NT2/D1 (cell line): Measurements from ENCODE around the gene PAK1IP1.
A peak's percentile ranks its signal among the peaks of the same experiment; 100 is the strongest.

Experiments
- DNase-seq: peaks from one replicate; pipeline ENCODE4 v3.0.0-alpha.2; 2011; ENCODE audit warnings: low read depth, low spot score
- H3K27me3 ChIP-seq: 2 replicates; pipeline ENCODE4 v1.6.0; 2011; ENCODE audit warnings: mild to moderate bottlenecking; ENCODE audit not compliant: insufficient read length, insufficient read depth
- H3K36me3 ChIP-seq: 2 replicates; pipeline ENCODE4 v1.6.1; 2011; ENCODE audit warnings: mild to moderate bottlenecking, low read length, mixed read lengths; ENCODE audit not compliant: insufficient read depth, insufficient read length
- H3K4me1 ChIP-seq: 2 replicates; pipeline ENCODE4 v1.5.1; 2011; ENCODE audit not compliant: insufficient read depth, insufficient read length
- H3K4me3 ChIP-seq: 2 replicates; pipeline ENCODE4 v1.5.1; 2011; ENCODE audit warnings: low read depth; ENCODE audit not compliant: insufficient read length
- H3K9ac ChIP-seq: 2 replicates; pipeline ENCODE4 v1.6.0; 2011; ENCODE audit warnings: low read depth; ENCODE audit not compliant: insufficient read length
- H3K9me3 ChIP-seq: 2 replicates; pipeline ENCODE4 v1.5.1; 2011; ENCODE audit warnings: mild to moderate bottlenecking, low read length; ENCODE audit not compliant: insufficient read depth
- SUZ12 ChIP-seq: IDR thresholded peaks from 2 replicates; pipeline ENCODE4 v1.6.1; 2011; ENCODE audit not compliant: insufficient read length, insufficient read depth; ENCODE audit errors: extremely low read depth
- YY1 ChIP-seq: IDR thresholded peaks from 2 replicates; pipeline ENCODE4 v1.6.1; 2011; ENCODE audit not compliant: insufficient read length, insufficient read depth
- ZNF274 ChIP-seq: IDR thresholded peaks from 2 replicates; pipeline ENCODE4 v1.6.1; 2011; ENCODE audit warnings: mild to moderate bottlenecking, low read depth, low read length

Gene PAK1IP1

GRCh38 chr6:10721850-10722569 lies 27.2 kb downstream of the PAK1IP1 start:
- Histone ChIP-seq H3K4me1 (no peaks in the 10 kb centered on the region), H3K4me3 (peak overlapping the region; percentile 70), H3K9me3 (peaks cover 28% of the 10 kb centered on the region), H3K36me3 (peaks cover 24% of the 10 kb centered on the region), H3K27me3 (no peaks in the 10 kb centered on the region), H3K9ac (peak overlapping the region; percentile 70)
- no peak for DNase-seq
- TF ChIP-seq YY1 (no peak), SUZ12 (no peak), ZNF274 (no peak)

GRCh38 chr6:10722570-10722819 lies 27.7 kb downstream of the PAK1IP1 start:
- DNase-seq = no peak
- no peaks in the 10 kb centered on the region for H3K27me3 ChIP-seq
- TF ChIP-seq SUZ12 (no peak), YY1 (no peak), ZNF274 (no peak)
- peak overlapping the region; percentile 70 for H3K9ac ChIP-seq
- H3K4me1 ChIP-seq = no peaks in the 10 kb centered on the region
- H3K9me3 ChIP-seq = peaks cover 27% of the 10 kb centered on the region
- peaks cover 28% of the 10 kb centered on the region for H3K36me3 ChIP-seq
- H3K4me3 ChIP-seq = peak overlapping the region; percentile 70

DNA sequence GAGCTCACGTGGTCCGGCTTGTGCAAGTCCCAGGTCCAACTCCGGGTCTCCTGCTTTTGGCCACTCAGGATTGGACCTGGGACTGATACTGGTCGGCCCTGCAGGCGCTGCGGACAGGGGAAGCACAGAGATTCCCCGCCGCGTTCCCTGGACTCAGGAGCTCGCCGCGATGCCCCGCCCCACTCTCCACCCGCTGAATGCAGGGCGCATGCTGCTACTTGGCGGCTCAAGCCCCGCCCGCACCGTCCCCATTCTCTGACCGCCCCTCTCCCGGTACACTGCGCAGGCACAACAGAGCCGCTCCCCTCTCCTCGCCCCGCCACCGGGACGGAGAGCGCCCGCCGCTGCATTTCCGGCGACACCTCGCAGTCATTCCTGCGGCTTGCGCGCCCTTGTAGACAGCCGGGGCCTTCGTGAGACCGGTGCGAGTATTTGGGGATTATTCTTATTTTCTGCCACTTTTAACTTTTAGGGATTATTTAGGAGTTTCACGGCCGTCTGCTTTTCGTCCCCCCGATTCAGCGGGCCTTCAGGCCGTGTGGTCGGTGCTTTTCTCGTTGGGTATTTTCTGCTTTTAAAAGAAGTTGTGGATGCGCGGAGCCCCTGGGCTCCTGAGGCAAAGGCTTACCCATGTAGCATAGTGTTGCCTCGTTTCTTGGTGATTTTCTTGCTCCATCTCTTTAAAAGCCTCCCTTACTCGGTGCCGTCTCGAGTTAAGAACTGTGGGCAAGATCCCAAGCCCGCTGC lies 28.2 kb downstream of the PAK1IP1 start, which contains the start of gene TMEM14C:
Gene TMEM14C, plus strand, starts transcription at position 251 of the 747 bp plus-strand sequence. CDS start 1,544 bp downstream, outside the sequence.
- Histone ChIP-seq H3K4me3 (peak within 1 kb of the TSS; percentile 70), H3K9me3 (peaks cover 22% of the 10 kb centered on the region), H3K27me3 (no peaks in the 10 kb centered on the region), H3K36me3 (peaks cover 33% of the 10 kb centered on the region), H3K9ac (peak within 1 kb of the TSS; percentile 71), H3K4me1 (no peaks in the 10 kb centered on the region)
- DNase-seq = peak; percentile 96
- TF ChIP-seq SUZ12 (no peak), ZNF274 (no peak), YY1 (no peak)

GRCh38 chr6:10723567-10723881 lies 28.8 kb downstream of the PAK1IP1 start:
- peaks cover 16% of the 10 kb centered on the region for H3K9me3 ChIP-seq
- DNase-seq = no peak
- H3K4me3 ChIP-seq = peak overlapping the region; percentile 70
- peak overlapping the region; percentile 71 for H3K9ac ChIP-seq
- TF ChIP-seq SUZ12 (no peak), YY1 (no peak), ZNF274 (no peak)
- H3K4me1 ChIP-seq = no peaks in the 10 kb centered on the region
- H3K36me3 ChIP-seq = peaks cover 38% of the 10 kb centered on the region
- H3K27me3 ChIP-seq = no peaks in the 10 kb centered on the region

DNA sequence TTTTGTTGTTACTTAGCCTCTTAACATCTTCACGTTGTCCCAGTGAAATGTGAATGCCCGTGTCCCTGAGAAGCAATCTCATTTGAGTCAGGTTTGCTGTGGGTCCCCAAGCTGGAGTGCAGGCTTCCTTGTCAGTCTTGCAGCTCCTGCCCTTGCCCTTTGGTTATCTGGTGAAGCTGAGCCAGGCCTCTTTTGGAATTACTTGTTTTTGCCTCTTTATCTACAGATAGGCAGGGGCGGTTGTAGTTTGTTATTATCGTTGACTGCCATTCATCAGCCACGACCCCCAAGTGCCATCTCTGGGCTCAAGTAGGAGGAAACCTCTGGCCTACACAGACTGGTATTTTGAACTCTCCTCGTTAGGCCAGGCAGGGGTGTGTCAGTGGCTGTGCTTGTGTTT lies 30.3 kb downstream of the PAK1IP1 start:
- H3K4me1 ChIP-seq = no peaks in the 10 kb centered on the region
- no peak for TF ChIP-seq SUZ12
- TF ChIP-seq ZNF274 = no peak
- no peak for TF ChIP-seq YY1
- H3K4me3 ChIP-seq = no peak overlapping the region
- DNase-seq = no peak
- H3K27me3 ChIP-seq = no peaks in the 10 kb centered on the region
- peaks cover 3% of the 10 kb centered on the region; the same call in 1 of the 2 replicates for H3K9me3 ChIP-seq
- H3K36me3 ChIP-seq = peaks cover 52% of the 10 kb centered on the region
- H3K9ac ChIP-seq = no peak overlapping the region

DNA sequence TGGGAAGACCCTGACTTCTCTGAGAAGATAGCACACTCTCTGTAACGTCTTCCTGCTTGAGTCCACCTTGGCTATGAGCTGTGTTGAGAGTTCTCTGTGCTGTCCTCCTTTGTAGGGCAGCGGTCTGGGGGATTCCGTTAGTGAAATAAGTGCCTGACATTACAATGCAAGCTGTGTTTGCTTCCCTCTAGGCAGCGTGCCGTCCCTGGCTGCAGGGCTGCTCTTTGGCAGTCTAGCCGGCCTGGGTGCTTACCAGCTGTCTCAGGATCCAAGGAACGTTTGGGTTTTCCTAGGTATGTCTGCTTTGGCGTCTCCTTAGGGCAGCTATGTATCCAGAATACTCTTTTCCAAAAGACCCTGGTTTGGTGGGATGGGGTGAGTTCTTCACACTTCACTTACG lies 30.9 kb downstream of the PAK1IP1 start:
- no peak overlapping the region for H3K4me3 ChIP-seq
- H3K27me3 ChIP-seq = no peaks in the 10 kb centered on the region
- peaks cover 58% of the 10 kb centered on the region for H3K36me3 ChIP-seq
- no peaks in the 10 kb centered on the region for H3K4me1 ChIP-seq
- TF ChIP-seq SUZ12 (no peak), YY1 (no peak), ZNF274 (no peak)
- no peak overlapping the region for H3K9ac ChIP-seq
- H3K9me3 ChIP-seq = peaks cover 3% of the 10 kb centered on the region; the same call in 1 of the 2 replicates
- DNase-seq = no peak

DNA sequence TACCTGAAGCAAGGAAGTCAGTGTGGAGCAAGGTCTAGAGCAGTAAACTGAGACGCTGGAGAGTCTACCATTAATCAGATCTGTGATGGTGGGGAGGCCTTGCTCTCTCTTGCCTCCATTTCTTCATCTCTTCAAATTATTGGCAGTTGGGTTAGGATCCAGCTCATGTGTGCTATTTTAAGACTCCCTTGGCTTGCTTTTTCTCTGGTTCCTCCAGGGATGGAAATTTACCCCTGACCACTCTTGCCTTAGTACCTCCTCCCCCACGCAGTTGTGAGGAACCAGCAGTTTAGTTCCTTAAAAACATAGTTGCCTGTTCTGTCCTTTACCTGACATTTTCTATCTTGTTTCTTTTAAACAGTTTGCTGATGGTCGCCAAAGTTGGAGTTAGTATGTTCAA lies 35.5 kb downstream of the PAK1IP1 start:
- H3K36me3 ChIP-seq = peaks cover 75% of the 10 kb centered on the region
- TF ChIP-seq SUZ12 (no peak), YY1 (no peak), ZNF274 (no peak)

More for the DNA sequence above, 35.5 kb downstream of the PAK1IP1 start:
- no peaks in the 10 kb centered on the region for H3K9me3 ChIP-seq
- no peaks in the 10 kb centered on the region for H3K4me1 ChIP-seq
- DNase-seq = no peak
- no peaks in the 10 kb centered on the region for H3K27me3 ChIP-seq
- H3K4me3 ChIP-seq = no peak overlapping the region
- H3K9ac ChIP-seq = no peak overlapping the region
